Endothelial cell of umbilical vein (primary cell): ENCODE measurements around the gene ESAM. TPM values are rescaled to one million over a fixed set of nuclear protein-coding genes. Genes with fewer than 3 reads are reported as not detected.

ENCODE experiments used
- BruUV-seq: library from RNA; stranded (reverse); fragments of 400-500 nt; replicated peaks from 2 replicates; lab custom pipeline; 2021; lab: Mats Ljungman, UMichigan
- CTCF ChIA-PET: fragments of 300-600, 350-600 bp; sonication (Branson Sonifier 250); formaldehyde crosslinking; loops from one replicate; lab custom pipeline; 2021; ENCODE audit warnings: antibody characterized with exemption, inconsistent platforms; lab: Charles Lee
- POLR2A ChIA-PET: fragments of 300-600, 350-600 bp; sonication (Branson Sonifier 250); formaldehyde crosslinking; loops from one replicate; lab custom pipeline; 2021; ENCODE audit warnings: antibody characterized with exemption, inconsistent platforms; lab: Charles Lee
- DNase-seq: peaks from one replicate; pipeline ENCODE4 v3.0.0-alpha.2; 2011; ENCODE audit warnings: low read depth, low spot score
- FAIRE-seq: peaks from 2 replicates; lab custom pipeline; 2011; peaks lifted over from hg19 to GRCh38; lab: Jason Lieb, UNC
- H2AFZ ChIP-seq: 2 replicates; pipeline ENCODE4 v1.6.0; 2012; ENCODE audit warnings: low read depth, low read length, control low read depth, inconsistent platforms
- H3K27ac ChIP-seq: 2 replicates; pipeline ENCODE4 v1.5.1; 2011; ENCODE audit warnings: low read depth, mild to moderate bottlenecking, control low read depth, low read length, moderate library complexity; ENCODE audit not compliant: insufficient read depth
- H3K27me3 ChIP-seq, 2 experiments: 2 replicates each; pipeline versions ENCODE4 v1.6.0 to v1.6.1; 2011; ENCODE audit warnings: low read length in 2 of 2, mixed read lengths in 1 of 2; ENCODE audit not compliant: control insufficient read depth in 2 of 2, insufficient read depth in 2 of 2
- H3K36me3 ChIP-seq, 2 experiments: 2 replicates in 1 of 2; 3 replicates in 1 of 2; pipeline ENCODE4 v1.5.1; 2011; ENCODE audit warnings: low read length in 2 of 2, mild to moderate bottlenecking in 1 of 2, moderate library complexity in 1 of 2; ENCODE audit not compliant: control insufficient read depth in 2 of 2, insufficient read depth in 2 of 2; ENCODE audit errors: extremely low read depth in 1 of 2
- H3K4me1 ChIP-seq: 3 replicates; pipeline ENCODE4 v1.5.1; 2011; ENCODE audit warnings: mild to moderate bottlenecking, low read length; ENCODE audit not compliant: control insufficient read depth, insufficient read depth; ENCODE audit errors: extremely low read depth
- H3K4me2 ChIP-seq: 2 replicates; pipeline ENCODE4 v1.6.1; 2011; ENCODE audit warnings: low read length, control low read depth, mixed read lengths; ENCODE audit not compliant: insufficient read depth
- H3K4me3 ChIP-seq, 3 experiments: fragments of 200-600 bp in 1 of 3; sonication (generic), shearing (Covaris generic) in 1 of 3; replicated peaks in 1 of 3; 2 replicates each; pipeline ENCODE4 v1.5.1; 2011 to 2016; ENCODE audit warnings: control low read depth in 3 of 3, low read length in 3 of 3, mild to moderate bottlenecking in 2 of 3, inconsistent platforms in 1 of 3, low read depth in 1 of 3, moderate library complexity in 1 of 3; ENCODE audit not compliant: insufficient read depth in 1 of 3
- H3K79me2 ChIP-seq: 2 replicates; pipeline ENCODE4 v1.6.0; 2012; ENCODE audit warnings: low read length, inconsistent platforms; ENCODE audit not compliant: control insufficient read depth, insufficient read depth
- H3K9ac ChIP-seq: replicated peaks from 2 replicates; pipeline ENCODE3; 2011; ENCODE audit warnings: low read length, control low read depth; ENCODE audit not compliant: insufficient read depth; ENCODE audit errors: extremely low read depth
- H3K9me1 ChIP-seq: replicated peaks from 3 replicates; pipeline ENCODE4 v1.6.0; 2011; ENCODE audit warnings: mild to moderate bottlenecking, low read length; ENCODE audit not compliant: control insufficient read depth, insufficient read depth; ENCODE audit errors: extremely low read depth
- H3K9me3 ChIP-seq: replicated peaks from 2 replicates; pipeline ENCODE4 v1.5.1; 2012; ENCODE audit warnings: low read length, inconsistent platforms; ENCODE audit not compliant: control insufficient read depth, insufficient read depth
- H4K20me1 ChIP-seq: replicated peaks from 2 replicates; pipeline ENCODE3; 2011; ENCODE audit warnings: mild to moderate bottlenecking, low read length; ENCODE audit not compliant: control insufficient read depth, insufficient read depth; ENCODE audit errors: extremely low read depth
- CTCF ChIP-seq, 2 donors: IDR thresholded peaks; 1 replicate in 1 of 2; 2 replicates in 1 of 2; pipeline ENCODE4 v1.5.1; 2011; ENCODE audit warnings: low read length in 2 of 2, mild to moderate bottlenecking in 2 of 2, moderate library complexity in 2 of 2, control low read depth in 1 of 2, inconsistent platforms in 1 of 2, low read depth in 1 of 2; ENCODE audit not compliant: insufficient read depth in 1 of 2; ENCODE audit errors: extremely low read depth in 1 of 2
- EZH2 ChIP-seq: IDR thresholded peaks from 2 replicates; pipeline ENCODE4 v1.6.1; 2012; ENCODE audit warnings: borderline replicate concordance, low read depth, mild to moderate bottlenecking, moderate library complexity, low read length, inconsistent platforms; ENCODE audit not compliant: severe bottlenecking
- FOS ChIP-seq: IDR thresholded peaks from 2 replicates; pipeline ENCODE4 v1.6.1; 2011; ENCODE audit warnings: mild to moderate bottlenecking, low read length, moderate library complexity, borderline replicate concordance; ENCODE audit not compliant: insufficient read depth
- GATA2 ChIP-seq: IDR thresholded peaks from 2 replicates; pipeline ENCODE4 v1.7.0; 2011; ENCODE audit warnings: low read depth, mild to moderate bottlenecking, moderate library complexity, mixed read lengths, low read length; ENCODE audit not compliant: insufficient read length, insufficient read depth
- JUN ChIP-seq: IDR thresholded peaks from 2 replicates; pipeline ENCODE4 v1.6.1; 2011; ENCODE audit warnings: borderline replicate concordance, low read depth; ENCODE audit not compliant: insufficient read length, insufficient read depth
- MAX ChIP-seq: IDR thresholded peaks from 2 replicates; pipeline ENCODE4 v1.6.1; 2011; ENCODE audit not compliant: insufficient read depth, insufficient read length
- MYC ChIP-seq: IDR thresholded peaks from one replicate; pipeline ENCODE4 v1.6.1; 2011; ENCODE audit warnings: mild to moderate bottlenecking, low read depth, low read length
- POLR2A ChIP-seq: IDR thresholded peaks from 2 replicates; pipeline ENCODE4 v1.6.1; 2012; ENCODE audit warnings: low read depth, mild to moderate bottlenecking, control low read depth, low read length
- POLR2AphosphoS5 ChIP-seq: IDR thresholded peaks from 2 replicates; pipeline ENCODE4 v1.6.1; 2012; ENCODE audit warnings: low read depth, mild to moderate bottlenecking, control low read depth, low read length, moderate library complexity; ENCODE audit not compliant: insufficient read depth
- dilution Hi-C: fragments of 300-500 bp; cut with MboI; formaldehyde crosslinking; loops from one replicate; pipeline ENCODE4 v1.15.0; 2019; ENCODE audit warnings: low sequenced_read_pairs; ENCODE audit not compliant: extremely low pct_ligation_motif_present
- intact Hi-C: fragments of 100-400 bp; cut with micrococcal nuclease; formaldehyde crosslinking; loops from one replicate; pipeline ENCODE4 v1.10.0; 2022
- polyA plus RNA-seq, 4 experiments: library from polyadenylated mRNA; depleted of rRNA in 3 of 4; stranded (reverse) in 3 of 4; unstranded in 1 of 4; fragments of >200 nt; gene quantifications; 2 replicates each; pipeline versions ENCODE4 v1.2.1 to v1.2.3, GENCODE V29; 2011 to 2012; ENCODE audit warnings: missing spikeins in 1 of 4
- total RNA-seq: library from RNA; stranded (reverse); gene quantifications from 2 replicates; pipeline ENCODE4 v1.2.3, GENCODE V29; 2021

ESAM gene
- total and polyA plus RNA-seq, 2 donors (not counting 3 experiments of a cell fraction or from before 2014, with no cell fraction given): 273 to 383 TPM

- intact Hi-C loops: loop anchor here (1.0 kb wide), 9 partner anchors 11 to 139 kb away; partner anchors contain the start of genes SIAE and SPA17
- Histone ChIP-seq H3K9me1 (no peaks in the 10 kb centered on the region), H3K4me1 (peaks cover 58% of the 10 kb centered on the region), H4K20me1 (no peaks in the 10 kb centered on the region), H3K79me2 (peaks cover 71% of the 10 kb centered on the region), H3K4me2 (peak overlapping the region; percentile 79), H3K9ac (peak overlapping the region; percentile 98), H2AFZ (no peak overlapping the region), H3K4me3 (peak overlapping the region; percentile 62 to 97 (median 65)), H3K27me3 (no peaks in the 10 kb centered on the region), H3K9me3 (no peaks in the 10 kb centered on the region), H3K27ac (peak overlapping the region; percentile 100), H3K36me3 (peaks cover 11 to 18% of the 10 kb centered on the region in 2 experiments)
- BruUV-seq: no TSS peak
- CTCF ChIA-PET: interaction anchor here (1.3 to 13.1 kb wide), 8 partner anchors 10 to 117 kb away, joined by 3 to 301 read pairs (median 20); partner anchors contain the start of genes NRGN, SIAE, SPA17 and VSIG2
- POLR2A ChIA-PET: interaction anchor here (0.9 to 5.9 kb wide), 3 partner anchors 11 to 86 kb away, joined by 3 to 67 read pairs (median 3); no protein-coding TSS in a partner anchor
- TF ChIP-seq MAX (peak; percentile 91), CTCF (IDR thresholded peaks at IDR 0.05; ENCODE audit: extremely low read depth in 1 of 2, insufficient read depth in 1 of 2, low read depth in 1 of 2, low read length in 2 of 2) (peak in 1 of 2 donors; percentile 45), GATA2 (peak; percentile 99), JUN (no peak), MYC (no peak), EZH2 (no peak), FOS (peak; percentile 67), POLR2A (peak; percentile 94), POLR2AphosphoS5 (peak; percentile 100)
- DNase-seq: peak; percentile 100
- peak; percentile 97 for FAIRE-seq
- dilution Hi-C loops: no loop called here
These were observed 2.6 kb downstream of the ESAM start for GRCh38 chr11:124759266-124760204.
